ENCODE results near the gene PRR14.

Gene PRR14

DNA sequence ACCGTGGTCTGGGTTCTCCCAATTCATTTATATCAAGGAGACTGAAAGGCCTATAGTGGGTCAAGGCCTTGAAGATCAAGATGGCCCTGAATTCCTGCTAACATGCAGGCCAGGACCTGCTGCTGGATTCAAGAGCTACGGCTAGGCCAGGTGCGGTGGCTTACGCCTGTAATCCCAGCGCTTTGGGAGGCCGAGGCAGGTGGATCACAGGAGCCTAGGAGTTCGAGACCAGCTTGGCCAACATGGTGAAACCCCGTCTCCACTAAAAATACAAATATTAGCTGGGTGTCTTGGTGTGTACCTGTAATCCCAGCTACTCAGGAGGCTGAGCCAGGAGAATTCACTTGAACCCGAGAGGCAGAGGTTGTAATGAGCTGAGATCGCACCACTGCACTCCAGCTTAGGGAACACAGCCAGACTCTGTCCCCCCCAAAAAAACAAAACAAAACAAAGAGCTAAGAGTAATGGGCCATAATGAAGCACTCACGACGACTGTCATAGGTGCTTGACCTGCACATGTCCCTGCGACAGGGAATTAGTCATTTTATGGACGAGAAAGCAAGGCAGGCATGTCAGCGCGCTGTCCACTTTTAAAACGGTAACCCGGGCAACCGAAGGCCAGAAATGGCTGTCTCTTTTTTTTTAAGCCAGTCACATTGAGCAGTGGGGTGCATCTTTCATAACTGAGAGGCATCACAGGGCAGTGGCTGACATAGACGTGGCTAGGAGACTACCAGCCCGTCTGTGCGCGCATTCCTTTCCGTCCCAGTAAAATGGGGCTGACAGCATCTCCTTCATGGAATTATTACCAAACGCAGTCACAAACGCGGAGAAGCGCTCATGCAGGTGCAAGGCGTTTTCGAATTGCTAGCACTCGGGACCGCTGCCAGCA is 6.5 kb downstream of the PRR14 start:
- CTCF ChIA-PET = interaction anchor here (0.7 to 1.3 kb wide), 3 partner anchors 10 to 40 kb away, joined by 3 read pairs; no protein-coding TSS in a partner anchor
- POLR2A ChIA-PET = no interaction called here

DNA sequence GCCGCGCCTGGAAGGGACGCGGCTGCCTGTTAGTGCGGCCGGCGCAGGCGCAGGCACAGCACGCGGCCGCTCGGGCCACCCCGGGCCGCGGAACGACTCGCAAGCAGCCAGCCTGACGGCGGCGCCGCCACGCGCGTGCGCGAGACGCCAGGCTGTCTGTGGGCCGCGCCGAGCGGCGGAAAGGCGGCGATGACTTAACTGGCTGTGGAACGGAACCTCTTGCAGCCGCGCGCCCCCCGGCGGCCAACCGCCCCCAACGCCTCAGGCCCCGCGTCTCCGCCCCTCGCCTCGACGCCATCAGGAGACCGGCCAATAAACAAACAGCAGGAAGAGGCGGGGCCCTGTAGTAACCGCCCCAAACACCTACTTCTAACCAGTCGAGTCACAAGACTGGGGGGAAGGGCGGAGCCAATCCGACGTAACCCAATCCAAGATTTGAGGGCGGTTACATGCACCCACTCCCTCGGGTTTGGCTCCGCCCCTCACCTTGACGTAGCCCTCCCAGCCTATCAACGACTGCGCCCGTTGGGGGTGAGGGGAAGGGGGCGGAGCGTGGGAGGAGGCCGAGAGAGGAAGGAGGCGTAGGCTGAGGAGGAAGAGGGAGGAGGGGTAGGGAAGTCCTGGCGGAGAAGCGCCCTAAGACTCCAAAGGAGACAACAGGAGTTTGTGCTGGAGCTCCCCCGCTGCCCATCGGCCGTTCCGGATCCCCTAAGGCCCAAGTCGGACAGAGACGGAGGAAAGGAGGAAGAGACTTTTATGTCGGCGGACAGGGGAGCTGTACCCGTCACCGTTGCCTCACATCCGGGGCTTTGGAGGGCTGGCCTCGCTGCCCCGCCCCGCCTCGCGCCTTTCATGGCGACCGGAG is 7.3 kb downstream of the PRR14 start, which contains the start of gene FBRS:
Gene FBRS (plus strand): TSS at position 566 of the 865 bp plus-strand sequence. CDS start 1,088 bp downstream, outside the sequence.
- TF ChIP-seq, protein P1, sequence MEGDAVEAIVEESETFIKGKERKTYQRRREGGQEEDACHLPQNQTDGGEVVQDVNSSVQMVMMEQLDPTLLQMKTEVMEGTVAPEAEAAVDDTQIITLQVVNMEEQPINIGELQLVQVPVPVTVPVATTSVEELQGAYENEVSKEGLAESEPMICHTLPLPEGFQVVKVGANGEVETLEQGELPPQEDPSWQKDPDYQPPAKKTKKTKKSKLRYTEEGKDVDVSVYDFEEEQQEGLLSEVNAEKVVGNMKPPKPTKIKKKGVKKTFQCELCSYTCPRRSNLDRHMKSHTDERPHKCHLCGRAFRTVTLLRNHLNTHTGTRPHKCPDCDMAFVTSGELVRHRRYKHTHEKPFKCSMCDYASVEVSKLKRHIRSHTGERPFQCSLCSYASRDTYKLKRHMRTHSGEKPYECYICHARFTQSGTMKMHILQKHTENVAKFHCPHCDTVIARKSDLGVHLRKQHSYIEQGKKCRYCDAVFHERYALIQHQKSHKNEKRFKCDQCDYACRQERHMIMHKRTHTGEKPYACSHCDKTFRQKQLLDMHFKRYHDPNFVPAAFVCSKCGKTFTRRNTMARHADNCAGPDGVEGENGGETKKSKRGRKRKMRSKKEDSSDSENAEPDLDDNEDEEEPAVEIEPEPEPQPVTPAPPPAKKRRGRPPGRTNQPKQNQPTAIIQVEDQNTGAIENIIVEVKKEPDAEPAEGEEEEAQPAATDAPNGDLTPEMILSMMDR (IDR thresholded peaks at IDR 0.05; ENCODE audit: insufficient read depth, low read length, missing control alignments) = peak; percentile 95
- ChIA-PET POLR2A (interaction anchor here (0.6 to 2.7 kb wide), 14 partner anchors 7 to 732 kb away, joined by 3 to 14 read pairs (median 4); partner anchors contain the start of genes KCTD13, PRR14 and ZNF689), CTCF (interaction anchor here (0.8 to 3.8 kb wide), 9 partner anchors 9 to 263 kb away, joined by 3 to 32 read pairs (median 4); partner anchors contain the start of gene ZNF48)
- peak; percentile 100 for DNase-seq (ENCODE audit: low read depth, low spot score)
- peak within 1 kb of the TSS; percentile 80 for H3K4me3 ChIP-seq (ENCODE audit: low read depth, low read length)

More for the DNA sequence above, 6.5 kb downstream of the PRR14 start:
- H3K4me3 ChIP-seq (ENCODE audit: low read depth, low read length) = peak overlapping the region; percentile 65
- DNase-seq (ENCODE audit: low read depth, low spot score) = no peak
- TF ChIP-seq, protein P1 (IDR thresholded peaks at IDR 0.05; ENCODE audit: insufficient read depth, low read length, missing control alignments) = no peak

DNA sequence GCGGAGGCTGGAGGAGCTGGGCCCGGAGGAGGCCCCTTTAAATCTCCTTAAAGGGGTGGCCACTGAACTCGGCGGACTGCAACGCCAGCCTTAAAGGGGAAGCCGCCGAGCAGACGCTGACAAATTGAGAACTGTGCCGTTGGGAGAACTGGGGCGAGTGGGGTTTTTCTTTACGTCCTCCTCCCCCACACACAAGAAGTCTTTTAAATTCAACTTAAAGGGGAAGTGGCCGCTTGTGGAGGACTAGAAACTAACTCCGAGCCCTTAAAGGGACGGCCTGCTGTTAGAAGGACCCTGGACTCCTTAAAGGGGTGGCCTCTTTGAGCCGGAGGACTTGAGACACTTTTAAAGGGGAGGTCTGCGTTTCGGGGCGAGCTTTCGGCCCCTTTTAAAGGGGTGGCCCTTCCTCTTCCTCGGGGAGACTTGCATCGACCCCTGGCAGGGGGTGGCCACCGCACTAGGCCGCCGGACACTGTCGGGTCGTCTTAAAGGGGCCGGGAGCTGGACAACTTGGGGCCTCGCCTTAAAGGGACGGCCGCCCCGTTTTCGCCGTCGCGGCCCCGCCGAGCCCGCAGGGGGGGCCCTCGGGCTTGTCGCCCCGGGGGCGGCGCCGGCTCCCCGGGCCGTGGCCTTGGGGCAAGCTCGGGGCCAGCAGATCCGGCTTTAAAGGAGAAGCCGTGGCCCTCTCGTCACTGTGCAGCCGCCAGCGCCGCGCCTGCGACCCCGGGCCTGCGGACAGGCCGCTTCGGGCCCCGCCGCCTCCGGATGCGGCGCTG is 8.2 kb downstream of the PRR14 start:
- DNase-seq (ENCODE audit: low read depth, low spot score) = peak; percentile 85
- peak overlapping the region; percentile 80 for H3K4me3 ChIP-seq (ENCODE audit: low read depth, low read length)
- TF ChIP-seq, protein P1 (IDR thresholded peaks at IDR 0.05; ENCODE audit: insufficient read depth, low read length, missing control alignments) = peak; percentile 22
- CTCF ChIA-PET = interaction anchor here (0.5 to 3.8 kb wide), 13 partner anchors 8 to 264 kb away, joined by 3 to 32 read pairs (median 4); partner anchors contain the start of genes PRR14 and ZNF48
- POLR2A ChIA-PET = interaction anchor here (0.6 to 2.7 kb wide), 15 partner anchors 8 to 733 kb away, joined by 3 to 14 read pairs (median 3); partner anchors contain the start of genes KCTD13, PRR14 and ZNF689

DNA sequence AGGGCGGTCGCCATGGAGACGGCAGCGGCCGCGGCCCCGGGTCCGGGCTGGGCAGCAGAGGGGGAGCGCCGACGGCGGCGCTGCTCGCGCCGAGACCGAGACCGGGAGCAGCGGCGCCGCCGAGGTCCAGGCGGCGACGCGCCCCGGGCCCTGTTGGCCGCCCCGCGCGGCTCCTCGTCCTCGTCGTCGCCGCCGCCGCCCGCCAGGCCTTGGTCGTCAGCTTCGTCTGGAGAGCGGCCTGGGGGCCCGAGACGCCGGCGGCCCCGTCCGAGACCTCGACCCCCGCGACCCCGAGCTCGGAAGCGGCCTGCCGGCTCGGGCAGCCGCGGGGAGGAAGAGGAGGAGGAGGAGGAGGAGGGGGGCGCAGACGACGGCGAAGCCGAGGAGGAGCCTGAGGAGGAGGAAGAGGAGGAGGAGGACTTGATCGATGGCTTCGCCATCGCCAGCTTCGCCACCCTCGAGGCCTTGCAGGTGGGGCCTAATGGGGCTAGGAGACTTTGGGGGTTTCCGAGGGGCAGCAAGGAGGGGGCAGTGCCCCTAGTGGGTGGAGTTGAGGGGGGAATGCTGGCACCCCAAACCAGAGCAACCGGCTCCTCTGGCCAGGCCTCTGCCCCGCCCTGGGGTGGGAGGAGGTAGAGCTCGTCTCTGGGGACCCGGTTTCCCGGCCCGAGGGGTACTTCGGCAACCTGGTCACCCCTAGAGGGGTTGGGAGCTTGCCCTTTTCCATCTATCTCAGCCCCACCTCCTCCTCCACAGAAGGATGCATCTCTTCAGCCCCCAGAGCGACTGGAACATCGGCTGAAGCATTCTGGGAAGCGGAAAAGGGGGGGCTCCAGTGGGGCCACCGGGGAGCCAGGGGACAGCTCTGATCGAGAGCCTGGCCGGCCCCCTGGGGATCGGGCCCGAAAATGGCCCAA is 9.0 kb downstream of the PRR14 start:
- CTCF ChIA-PET = interaction anchor here (0.7 to 3.8 kb wide), 9 partner anchors 7 to 250 kb away, joined by 3 to 32 read pairs (median 5); partner anchors contain the start of gene PRR14

More for the DNA sequence above, 9.0 kb downstream of the PRR14 start:
- H3K4me3 ChIP-seq (ENCODE audit: low read depth, low read length) = peak overlapping the region; percentile 80
- TF ChIP-seq, protein P1 (IDR thresholded peaks at IDR 0.05; ENCODE audit: insufficient read depth, low read length, missing control alignments) = no peak
- no peak for DNase-seq (ENCODE audit: low read depth, low spot score)
- POLR2A ChIA-PET = interaction anchor here (0.6 to 2.7 kb wide), 6 partner anchors 9 to 1804 kb away, joined by 3 to 14 read pairs (median 7); partner anchors contain the start of gene PRR14

Measured in AG04449 (cell line).